Fibroblast of lung (primary cell): ENCODE results near the gene CLSTN2. TPM values are rescaled to one million over a fixed set of nuclear protein-coding genes. Genes with fewer than 3 reads are reported as not detected.

Experiments
- DNase-seq, 2 donors: peaks; one replicate each; pipeline versions ENCODE4 v3.0.0 to v3.0.0-alpha.2; 2010; ENCODE audit warnings: low read depth in 2 of 2
- H2AFZ ChIP-seq: 2 replicates; pipeline ENCODE4 v1.5.1; 2012; ENCODE audit warnings: low read length, control low read depth, inconsistent platforms
- H3K27ac ChIP-seq: 2 replicates; pipeline ENCODE4 v1.5.1; 2011; ENCODE audit warnings: low read length, control low read depth; ENCODE audit not compliant: insufficient read depth
- H3K27me3 ChIP-seq: 2 replicates; pipeline ENCODE4 v1.5.1; 2011; ENCODE audit warnings: mild to moderate bottlenecking, low read length; ENCODE audit not compliant: control insufficient read depth, insufficient read depth
- H3K36me3 ChIP-seq: 2 replicates; pipeline ENCODE4 v1.5.1; 2011; ENCODE audit warnings: low read length; ENCODE audit not compliant: control insufficient read depth, insufficient read depth
- H3K4me1 ChIP-seq: 2 replicates; pipeline ENCODE4 v1.5.1; 2011; ENCODE audit warnings: low read length; ENCODE audit not compliant: control insufficient read depth, insufficient read depth; ENCODE audit errors: extremely low read depth
- H3K4me2 ChIP-seq: 2 replicates; pipeline ENCODE4 v1.5.1; 2011; ENCODE audit warnings: low read length, control low read depth; ENCODE audit not compliant: insufficient read depth; ENCODE audit errors: extremely low read depth
- H3K4me3 ChIP-seq, 4 experiments: fragments of 200-600 bp in 1 of 4; sonication (generic) in 1 of 4; replicated peaks in 1 of 4; 2 replicates each; pipeline ENCODE4 v1.5.1; 2011 to 2016; ENCODE audit warnings: low read length in 4 of 4, low read depth in 3 of 4, mild to moderate bottlenecking in 3 of 4, control low read depth in 2 of 4, inconsistent platforms in 1 of 4, mixed read lengths in 1 of 4; ENCODE audit not compliant: insufficient read depth in 1 of 4; ENCODE audit errors: control extremely low read depth in 1 of 4
- H3K79me2 ChIP-seq: 2 replicates; pipeline ENCODE4 v1.5.1; 2012; ENCODE audit warnings: mild to moderate bottlenecking, low read length, inconsistent platforms; ENCODE audit not compliant: control insufficient read depth, insufficient read depth
- H3K9ac ChIP-seq: 2 replicates; pipeline ENCODE4 v1.5.1; 2011; ENCODE audit warnings: mild to moderate bottlenecking, low read length, control low read depth; ENCODE audit not compliant: insufficient read depth
- H3K9me3 ChIP-seq: 2 replicates; pipeline ENCODE4 v1.5.1; 2012; ENCODE audit warnings: low read depth, low read length; ENCODE audit not compliant: control insufficient read depth, insufficient read depth
- H4K20me1 ChIP-seq: 2 replicates; pipeline ENCODE4 v1.5.1; 2011; ENCODE audit warnings: low read length; ENCODE audit not compliant: control insufficient read depth, insufficient read depth; ENCODE audit errors: extremely low read depth
- EZH2 ChIP-seq: IDR thresholded peaks from 2 replicates; pipeline ENCODE4 v1.5.1; 2012; ENCODE audit warnings: low read length, control low read depth, mild to moderate bottlenecking; ENCODE audit errors: missing control alignments
- polyA plus RNA-seq, 2 donors: library from polyadenylated mRNA; depleted of rRNA in 1 of 2; stranded (reverse) in 1 of 2; unstranded in 1 of 2; fragments of >200 nt; gene quantifications; 2 replicates each; pipeline ENCODE4 v1.2.1, GENCODE V29; 2011 to 2012; ENCODE audit warnings: missing spikeins in 1 of 2
- total RNA-seq: library from RNA; depleted of rRNA; stranded (reverse); fragments of >200 nt; gene quantifications from 2 replicates; pipeline ENCODE4 v1.2.1, GENCODE V29; 2014
- TF ChIP-seq, protein P1 (sequence below), 2 donors: IDR thresholded peaks in 1 of 2; conservative IDR thresholded peaks in 1 of 2; 1 replicate in 1 of 2; 2 replicates in 1 of 2; pipeline ENCODE4 v1.5.1; 2011 to 2012; ENCODE audit warnings: low read length in 2 of 2, control low read depth in 1 of 2, inconsistent platforms in 1 of 2, low read depth in 1 of 2, mild to moderate bottlenecking in 1 of 2

The CLSTN2 gene
- total and polyA plus RNA-seq, 2 donors (not counting 1 experiment from before 2014, with no cell fraction given), result under 0.01 to 1.3 TPM

DNA sequence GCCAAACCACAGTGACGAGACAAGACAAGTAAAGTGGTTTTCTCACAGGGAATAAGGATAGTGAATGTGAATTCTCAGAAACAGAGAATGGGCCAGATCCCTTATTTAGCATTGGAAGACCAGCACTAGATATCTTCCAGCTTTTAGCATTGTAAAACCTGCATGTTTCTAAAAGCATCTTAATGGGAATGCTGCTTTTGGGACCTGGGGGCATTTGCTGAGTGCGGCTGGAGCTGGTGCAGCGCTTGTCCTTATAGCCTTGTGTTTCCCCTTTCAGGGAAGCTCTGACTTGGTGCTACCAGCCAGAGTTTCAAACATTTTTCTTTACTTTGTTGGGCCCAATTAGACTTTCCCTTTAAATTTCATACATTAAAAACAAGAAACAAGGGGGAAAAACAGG lies 52.9 kb downstream of the CLSTN2 start:
- Histone ChIP-seq H3K9me3 (no peaks in the 10 kb centered on the region), H3K4me3 (no peak overlapping the region), H3K27ac (no peak overlapping the region), H3K36me3 (no peaks in the 10 kb centered on the region), H4K20me1 (no peaks in the 10 kb centered on the region), H3K4me1 (no peaks in the 10 kb centered on the region), H2AFZ (no peak overlapping the region), H3K4me2 (no peak overlapping the region), H3K27me3 (no peaks in the 10 kb centered on the region), H3K79me2 (no peaks in the 10 kb centered on the region), H3K9ac (no peak overlapping the region)
- TF ChIP-seq, protein P1, sequence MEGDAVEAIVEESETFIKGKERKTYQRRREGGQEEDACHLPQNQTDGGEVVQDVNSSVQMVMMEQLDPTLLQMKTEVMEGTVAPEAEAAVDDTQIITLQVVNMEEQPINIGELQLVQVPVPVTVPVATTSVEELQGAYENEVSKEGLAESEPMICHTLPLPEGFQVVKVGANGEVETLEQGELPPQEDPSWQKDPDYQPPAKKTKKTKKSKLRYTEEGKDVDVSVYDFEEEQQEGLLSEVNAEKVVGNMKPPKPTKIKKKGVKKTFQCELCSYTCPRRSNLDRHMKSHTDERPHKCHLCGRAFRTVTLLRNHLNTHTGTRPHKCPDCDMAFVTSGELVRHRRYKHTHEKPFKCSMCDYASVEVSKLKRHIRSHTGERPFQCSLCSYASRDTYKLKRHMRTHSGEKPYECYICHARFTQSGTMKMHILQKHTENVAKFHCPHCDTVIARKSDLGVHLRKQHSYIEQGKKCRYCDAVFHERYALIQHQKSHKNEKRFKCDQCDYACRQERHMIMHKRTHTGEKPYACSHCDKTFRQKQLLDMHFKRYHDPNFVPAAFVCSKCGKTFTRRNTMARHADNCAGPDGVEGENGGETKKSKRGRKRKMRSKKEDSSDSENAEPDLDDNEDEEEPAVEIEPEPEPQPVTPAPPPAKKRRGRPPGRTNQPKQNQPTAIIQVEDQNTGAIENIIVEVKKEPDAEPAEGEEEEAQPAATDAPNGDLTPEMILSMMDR (conservative IDR thresholded peaks at IDR 0.05 in 1 of 2, IDR thresholded peaks at IDR 0.05 in 1 of 2; ENCODE audit: low read depth in 1 of 2, low read length in 2 of 2), result no peak
- no peak for DNase-seq

DNA sequence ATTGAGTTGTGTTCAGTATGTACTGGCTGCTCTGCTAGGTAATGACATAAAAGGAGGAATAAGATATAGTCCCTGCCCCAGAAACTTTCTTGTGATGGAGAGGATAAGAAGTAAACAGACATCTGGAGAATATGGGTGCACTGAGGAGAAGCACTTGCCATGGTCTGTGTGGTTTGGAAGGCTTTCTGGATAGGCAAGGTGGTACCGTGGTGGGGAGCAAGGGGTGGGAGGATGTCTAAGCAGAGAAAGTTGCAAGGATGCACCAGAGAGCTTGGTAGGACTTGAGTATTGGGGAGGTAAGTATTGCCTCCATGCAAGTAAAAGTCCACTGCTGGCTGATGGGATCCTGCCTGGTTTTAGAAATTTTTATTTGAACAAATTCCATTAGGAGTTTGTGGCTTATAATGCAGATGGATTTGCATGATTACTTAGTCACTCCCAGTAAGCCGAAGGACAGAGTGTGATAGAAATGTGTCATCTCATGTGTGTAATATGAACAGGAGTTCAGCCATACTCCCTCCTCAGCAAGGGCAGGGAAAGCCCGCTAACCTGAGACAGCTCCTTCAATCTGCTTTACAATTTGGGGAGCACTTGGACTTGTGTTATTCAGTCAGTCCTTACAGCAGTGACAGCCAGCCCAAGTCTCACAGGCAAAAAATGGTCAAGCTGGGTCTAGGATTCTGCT lies 53.6 kb downstream of the CLSTN2 start:
- no peak for DNase-seq
- H3K4me1 ChIP-seq, result no peaks in the 10 kb centered on the region
- no peaks in the 10 kb centered on the region for H3K79me2 ChIP-seq
- H3K36me3 ChIP-seq, result no peaks in the 10 kb centered on the region
- no peaks in the 10 kb centered on the region for H4K20me1 ChIP-seq
- H3K9me3 ChIP-seq, result no peaks in the 10 kb centered on the region
- no peak overlapping the region for H2AFZ ChIP-seq
- no peak overlapping the region for H3K27ac ChIP-seq
- no peak overlapping the region for H3K4me3 ChIP-seq
- no peak overlapping the region for H3K9ac ChIP-seq
- TF ChIP-seq EZH2, result no peak
- TF ChIP-seq, protein P1 (conservative IDR thresholded peaks at IDR 0.05 in 1 of 2, IDR thresholded peaks at IDR 0.05 in 1 of 2; ENCODE audit: low read depth in 1 of 2, low read length in 2 of 2), result no peak
- no peaks in the 10 kb centered on the region for H3K27me3 ChIP-seq
- H3K4me2 ChIP-seq, result no peak overlapping the region

DNA sequence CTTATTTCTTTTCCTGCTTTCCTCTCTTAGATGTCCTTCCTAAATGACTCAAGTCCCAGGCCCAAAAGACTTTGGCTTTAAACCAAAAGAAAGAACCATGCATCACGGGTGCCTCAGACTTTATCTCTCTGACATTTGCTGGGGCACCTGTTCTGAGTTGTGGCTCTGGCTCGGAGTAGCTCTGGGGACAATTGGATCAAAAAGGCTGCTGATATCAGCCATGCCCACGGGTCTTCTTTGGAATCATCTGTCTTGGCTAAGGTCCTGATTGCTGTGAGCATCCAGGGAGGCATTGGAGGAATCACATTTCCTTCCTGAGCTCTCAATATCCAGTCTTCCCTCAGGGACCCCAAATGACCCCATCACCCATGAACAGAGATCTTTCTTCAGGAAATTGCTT lies 59.9 kb downstream of the CLSTN2 start:
- Histone ChIP-seq H3K9me3 (no peaks in the 10 kb centered on the region), H3K27ac (no peak overlapping the region), H3K79me2 (no peaks in the 10 kb centered on the region), H3K27me3 (no peaks in the 10 kb centered on the region), H3K4me3 (no peak overlapping the region), H2AFZ (no peak overlapping the region), H3K36me3 (no peaks in the 10 kb centered on the region), H4K20me1 (no peaks in the 10 kb centered on the region), H3K4me2 (no peak overlapping the region), H3K9ac (no peak overlapping the region), H3K4me1 (no peaks in the 10 kb centered on the region)
- TF ChIP-seq, protein P1 (conservative IDR thresholded peaks at IDR 0.05 in 1 of 2, IDR thresholded peaks at IDR 0.05 in 1 of 2; ENCODE audit: low read depth in 1 of 2, low read length in 2 of 2), result no peak
- TF ChIP-seq EZH2, result no peak
- DNase-seq, result no peak
